Smooth muscle cell (in vitro differentiated cells): ENCODE measurements around the gene COX8C. TPM values are rescaled to one million over a fixed set of nuclear protein-coding genes. Genes with fewer than 3 reads are reported as not detected.
"Not testable (repeated sequence)": the region's sequence is repeated elsewhere in the genome, so short reads cannot be mapped to it uniquely, and the experiment has no call there.

Experiments used
- DNase-seq: peaks from one replicate; lab custom pipeline; 2025; ENCODE audit not compliant: unreplicated experiment; lab: John Stamatoyannopoulos, UW
- H2AFZ ChIP-seq: fragments of 200-600 bp; sonication (generic); 2 replicates; pipeline ENCODE4 v1.6.0; 2016; ENCODE audit warnings: antibody characterized with exemption, low read depth, mild to moderate bottlenecking
- H3F3A ChIP-seq: fragments of 200-600 bp; sonication (generic); 2 replicates; pipeline ENCODE4 v1.6.0; 2017; ENCODE audit warnings: antibody characterized with exemption, low read depth
- H3K27ac ChIP-seq: fragments of 200-600 bp; sonication (generic); 2 replicates; pipeline ENCODE4 v1.5.1; 2016; ENCODE audit warnings: low read depth, mild to moderate bottlenecking
- H3K27me3 ChIP-seq: fragments of 200-600 bp; sonication (generic); 2 replicates; pipeline ENCODE4 v1.6.1; 2016; ENCODE audit warnings: low read depth, mild to moderate bottlenecking
- H3K36me3 ChIP-seq: fragments of 200-600 bp; sonication (generic); 2 replicates; pipeline ENCODE4 v1.5.1; 2016; ENCODE audit warnings: low read depth
- H3K4me1 ChIP-seq: fragments of 200-600 bp; sonication (generic); 2 replicates; pipeline ENCODE4 v1.5.1; 2016; ENCODE audit warnings: low read depth
- H3K4me2 ChIP-seq: fragments of 200-600 bp; sonication (generic); 2 replicates; pipeline ENCODE4 v1.6.0; 2016; ENCODE audit warnings: mild to moderate bottlenecking
- H3K4me3 ChIP-seq: fragments of 200-600 bp; sonication (generic); 2 replicates; pipeline ENCODE4 v1.5.1; 2016; ENCODE audit warnings: mild to moderate bottlenecking
- H3K79me2 ChIP-seq: fragments of 200-600 bp; sonication (generic); 2 replicates; pipeline ENCODE4 v1.6.0; 2016; ENCODE audit warnings: low read depth, mild to moderate bottlenecking
- H3K9ac ChIP-seq: fragments of 200-600 bp; sonication (generic); 2 replicates; pipeline ENCODE4 v1.6.0; 2016; ENCODE audit warnings: low read depth
- H3K9me3 ChIP-seq: fragments of 200-600 bp; sonication (generic); replicated peaks from 2 replicates; pipeline ENCODE4 v1.5.1; 2016; ENCODE audit warnings: low read depth
- H4K20me1 ChIP-seq: fragments of 200-600 bp; sonication (generic); 2 replicates; pipeline ENCODE4 v1.6.0; 2016; ENCODE audit warnings: low read depth
- WGBS: methylation state at CpG from one replicate; pipeline ENCODE4 v1.1.7; 2016; ENCODE audit warnings: low lambda C conversion rate; 5-methylcytosine and 5-hydroxymethylcytosine counted together
- polyA plus RNA-seq: library from polyadenylated mRNA; unstranded; fragments of >200 nt; fragmentation: Nextera tagmentation; extraction: Ambion mirVana; gene quantifications from 2 replicates; pipeline ENCODE4 v1.2.1, GENCODE V29; 2016
- total RNA-seq: library from RNA; depleted of rRNA; stranded (reverse); fragments of >200 nt; gene quantifications from 2 replicates; pipeline ENCODE4 v1.2.3, GENCODE V29; 2014
- TF ChIP-seq, protein P1 (sequence below): fragments of 200-600 bp; sonication (generic); IDR thresholded peaks from 2 replicates; pipeline ENCODE4 v1.5.1; 2017; ENCODE audit warnings: borderline replicate concordance, mild to moderate bottlenecking, antibody characterized with exemption; ENCODE audit not compliant: insufficient read depth, poor library complexity, severe bottlenecking

COX8C gene
- total and polyA plus RNA-seq, 2 experiments from 2014 or later, result not detected

DNA sequence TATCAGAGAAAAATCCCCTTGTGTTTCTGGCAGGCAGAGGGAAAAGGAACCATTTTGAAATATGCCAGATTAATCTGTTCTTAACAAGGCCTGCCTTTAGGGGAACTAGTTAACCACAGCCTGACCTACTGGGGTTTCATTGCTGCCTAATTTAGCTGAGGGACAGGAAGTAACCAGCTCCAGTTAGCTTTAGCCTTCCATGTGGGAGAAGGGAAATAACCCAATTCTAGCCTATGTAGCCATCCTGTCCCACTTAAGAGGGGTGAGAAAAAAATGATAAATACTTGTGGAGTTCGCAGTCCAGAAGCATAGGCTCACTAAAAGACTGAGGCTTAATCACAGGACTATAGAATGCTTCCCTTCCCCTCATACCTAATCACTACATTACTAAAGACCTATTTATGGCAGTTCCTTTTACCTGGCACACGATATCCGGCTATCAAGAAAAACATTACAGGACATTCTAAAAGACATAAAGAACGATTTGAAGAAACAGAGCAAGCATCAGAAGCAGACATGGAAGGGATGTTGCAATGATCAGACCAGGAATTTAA lies 22.8 kb downstream of the COX8C start:
- Histone ChIP-seq H3K4me2 (no peak overlapping the region), H3K9ac (no peak overlapping the region), H3K4me1 (no peaks in the 10 kb centered on the region), H3K27ac (no peak overlapping the region), H3K79me2 (no peaks in the 10 kb centered on the region), H2AFZ (no peak overlapping the region), H3K27me3 (no peaks in the 10 kb centered on the region), H3K36me3 (no peaks in the 10 kb centered on the region), H4K20me1 (no peaks in the 10 kb centered on the region), H3K4me3 (no peak overlapping the region), H3F3A (no peaks in the 10 kb centered on the region), H3K9me3 (no peaks in the 10 kb centered on the region)
- TF ChIP-seq, protein P1, sequence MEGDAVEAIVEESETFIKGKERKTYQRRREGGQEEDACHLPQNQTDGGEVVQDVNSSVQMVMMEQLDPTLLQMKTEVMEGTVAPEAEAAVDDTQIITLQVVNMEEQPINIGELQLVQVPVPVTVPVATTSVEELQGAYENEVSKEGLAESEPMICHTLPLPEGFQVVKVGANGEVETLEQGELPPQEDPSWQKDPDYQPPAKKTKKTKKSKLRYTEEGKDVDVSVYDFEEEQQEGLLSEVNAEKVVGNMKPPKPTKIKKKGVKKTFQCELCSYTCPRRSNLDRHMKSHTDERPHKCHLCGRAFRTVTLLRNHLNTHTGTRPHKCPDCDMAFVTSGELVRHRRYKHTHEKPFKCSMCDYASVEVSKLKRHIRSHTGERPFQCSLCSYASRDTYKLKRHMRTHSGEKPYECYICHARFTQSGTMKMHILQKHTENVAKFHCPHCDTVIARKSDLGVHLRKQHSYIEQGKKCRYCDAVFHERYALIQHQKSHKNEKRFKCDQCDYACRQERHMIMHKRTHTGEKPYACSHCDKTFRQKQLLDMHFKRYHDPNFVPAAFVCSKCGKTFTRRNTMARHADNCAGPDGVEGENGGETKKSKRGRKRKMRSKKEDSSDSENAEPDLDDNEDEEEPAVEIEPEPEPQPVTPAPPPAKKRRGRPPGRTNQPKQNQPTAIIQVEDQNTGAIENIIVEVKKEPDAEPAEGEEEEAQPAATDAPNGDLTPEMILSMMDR, result no peak
- no peak for DNase-seq
- 90% methylated on average over 4 of the region's 4 CpGs for WGBS

DNA sequence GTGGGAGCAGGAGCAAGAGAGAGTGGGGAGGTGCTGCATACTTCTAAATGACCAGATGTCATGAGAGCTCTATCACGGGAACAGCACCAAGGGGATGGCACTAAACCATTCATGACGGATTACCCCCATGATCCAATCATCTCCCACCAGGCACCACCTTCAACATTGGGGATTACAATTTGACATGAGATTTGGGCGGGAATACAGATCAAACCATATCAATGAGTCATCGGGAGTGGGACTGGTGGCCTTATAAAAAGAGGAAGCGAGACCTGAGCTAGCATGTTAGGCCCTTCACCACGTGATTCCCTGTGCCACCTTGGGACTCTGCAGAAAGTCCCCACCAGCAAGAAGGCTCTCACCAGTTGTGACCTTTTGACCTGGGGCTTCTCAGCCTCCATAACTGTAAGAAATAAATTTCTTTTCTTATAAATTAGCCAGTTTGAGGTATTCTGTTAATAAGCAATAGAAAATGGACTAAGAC lies 28.7 kb downstream of the COX8C start:
- no peaks in the 10 kb centered on the region for H3K36me3 ChIP-seq
- H3K9me3 ChIP-seq, result no peaks in the 10 kb centered on the region
- H2AFZ ChIP-seq, result no peak overlapping the region
- H3K4me1 ChIP-seq, result no peaks in the 10 kb centered on the region
- H3K4me3 ChIP-seq, result no peak overlapping the region
- H3F3A ChIP-seq, result no peaks in the 10 kb centered on the region
- no peak overlapping the region for H3K9ac ChIP-seq
- DNase-seq, result no peak
- H3K79me2 ChIP-seq, result no peaks in the 10 kb centered on the region
- no peak overlapping the region for H3K27ac ChIP-seq
- H3K27me3 ChIP-seq, result no peaks in the 10 kb centered on the region
- WGBS, result 91% methylated on average over 6 of the region's 6 CpGs
- no peak overlapping the region for H3K4me2 ChIP-seq
- TF ChIP-seq, protein P1, result no peak
- no peaks in the 10 kb centered on the region for H4K20me1 ChIP-seq

DNA sequence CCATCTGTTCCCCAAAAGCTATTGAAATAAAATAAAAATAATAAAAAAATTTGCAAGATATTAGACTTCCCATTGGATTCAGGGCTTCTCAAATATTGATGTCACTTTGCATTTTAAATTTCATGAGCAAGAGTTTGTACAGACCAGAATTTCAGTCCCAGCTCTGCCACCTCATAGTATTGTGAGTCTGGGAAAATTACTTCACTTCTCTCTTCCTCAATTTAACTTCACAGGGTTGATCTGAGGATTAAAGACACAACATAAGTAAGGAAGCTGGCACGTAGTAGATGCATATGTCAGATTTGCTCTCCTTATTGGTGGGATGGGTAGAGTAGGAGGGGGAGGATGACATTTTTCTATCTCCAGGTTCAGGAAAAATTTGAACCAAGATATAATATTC lies 32.8 kb downstream of the COX8C start:
- Histone ChIP-seq H3K4me2 (no peak overlapping the region), H3F3A (no peaks in the 10 kb centered on the region), H3K4me1 (no peaks in the 10 kb centered on the region), H4K20me1 (no peaks in the 10 kb centered on the region), H3K27ac (no peak overlapping the region), H3K27me3 (no peaks in the 10 kb centered on the region), H2AFZ (no peak overlapping the region), H3K9me3 (no peaks in the 10 kb centered on the region), H3K36me3 (no peaks in the 10 kb centered on the region), H3K9ac (no peak overlapping the region), H3K79me2 (no peaks in the 10 kb centered on the region), H3K4me3 (no peak overlapping the region)
- 89% methylated on average over 1 of the region's 1 CpG for WGBS
- DNase-seq, result no peak
- TF ChIP-seq, protein P1, result no peak

DNA sequence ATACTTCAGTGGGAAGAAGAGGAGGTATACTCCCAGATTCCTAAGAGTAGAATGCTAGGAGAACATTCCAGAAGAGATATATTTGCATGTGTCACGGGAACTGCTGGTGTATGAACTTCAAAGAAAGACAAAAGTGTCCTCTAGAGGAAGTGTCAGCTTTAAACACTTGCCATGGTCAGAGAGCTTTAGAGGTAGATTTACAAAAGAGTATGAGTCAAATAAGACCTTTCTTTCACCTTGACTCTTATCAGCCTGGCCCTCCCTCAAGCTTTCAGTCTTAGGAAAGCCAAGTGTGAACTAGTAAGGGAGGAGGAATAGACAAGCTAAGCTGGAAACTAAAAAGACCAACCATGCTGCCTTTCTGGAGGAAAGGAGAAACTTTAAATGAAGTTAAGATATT lies 34.7 kb downstream of the COX8C start:
- Histone ChIP-seq H3K4me3 (no peak overlapping the region), H2AFZ (no peak overlapping the region), H3K27ac (no peak overlapping the region), H3F3A (no peaks in the 10 kb centered on the region), H3K9ac (no peak overlapping the region), H3K27me3 (no peaks in the 10 kb centered on the region), H3K9me3 (no peaks in the 10 kb centered on the region), H3K4me1 (no peaks in the 10 kb centered on the region), H4K20me1 (no peaks in the 10 kb centered on the region), H3K4me2 (no peak overlapping the region), H3K36me3 (no peaks in the 10 kb centered on the region), H3K79me2 (no peaks in the 10 kb centered on the region)
- DNase-seq, result no peak
- TF ChIP-seq, protein P1, result no peak
- WGBS, result 79% methylated on average over 1 of the region's 1 CpG

DNA sequence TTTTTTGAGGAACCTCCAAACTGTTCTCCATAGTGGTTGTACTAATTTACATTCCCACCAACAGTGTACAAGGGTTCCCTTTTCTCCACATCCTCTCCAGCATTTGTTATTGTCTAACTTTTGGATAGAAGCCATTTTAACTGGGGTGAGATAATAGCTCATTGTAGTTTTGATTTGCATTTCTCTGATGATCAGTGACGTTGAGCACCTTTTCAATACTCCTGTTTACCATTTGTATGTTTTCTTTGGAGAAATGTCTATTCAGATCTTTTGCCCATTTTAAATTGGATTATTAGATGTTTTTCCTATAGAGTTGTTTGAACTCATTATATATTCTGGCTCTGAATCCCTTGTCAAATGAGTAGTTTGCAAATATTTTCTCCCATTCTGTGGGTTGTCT lies 37.3 kb downstream of the COX8C start:
- H3K4me3 ChIP-seq, H3K4me2 ChIP-seq, DNase-seq, H3K27me3 ChIP-seq, H3K4me1 ChIP-seq, H3K79me2 ChIP-seq, H3K27ac ChIP-seq, H3K9me3 ChIP-seq, H2AFZ ChIP-seq, H3K36me3 ChIP-seq, H4K20me1 ChIP-seq, H3F3A ChIP-seq, H3K9ac ChIP-seq: not testable (repeated sequence)
- WGBS, result 93% methylated on average over 1 of the region's 1 CpG
